HG03469 (cell line): ENCODE results near the gene FXR2.

Experiments used
- ATAC-seq: cut with Tn5 transposase; IDR thresholded peaks from one replicate; pipeline ENCODE4 v1.9.1; 2021; ENCODE audit warnings: mild to moderate bottlenecking, moderate library complexity, moderate number of reproducible peaks; ENCODE audit not compliant: unreplicated experiment

The FXR2 gene

GRCh38 chr17:7552621-7553051 lies 62.1 kb downstream of the FXR2 start:
- no peak for ATAC-seq

- ATAC-seq = no peak
Observed at GRCh38 chr17:7551396-7551795, 63.3 kb downstream of the FXR2 start.

- no peak for ATAC-seq
Observed at GRCh38 chr17:7550344-7550743, 64.4 kb downstream of the FXR2 start.

GRCh38 chr17:7549401-7550055 lies 65.2 kb downstream of the FXR2 start:
- ATAC-seq = no peak

- ATAC-seq = no peak
Observed at GRCh38 chr17:7548585-7549400, 65.9 kb downstream of the FXR2 start, which contains the start of gene TNFSF12. TNFSF12 (plus strand) TSS chr17:7549058; CDS start chr17:7549154, 96 bp downstream.

GRCh38 chr17:7544911-7545310 lies 69.8 kb downstream of the FXR2 start:
- no peak for ATAC-seq
